Astrocyte of the spinal cord (primary cell): ENCODE results near the gene SOX5.
A peak's percentile ranks its signal among the peaks of the same experiment; 100 is the strongest.

Experiments used
- DNase-seq: peaks from one replicate; pipeline ENCODE4 v3.0.0; 2011; ENCODE audit warnings: low read depth, low spot score
- H3K4me3 ChIP-seq: 2 replicates; pipeline ENCODE4 v1.5.1; 2011; ENCODE audit warnings: low read depth, mild to moderate bottlenecking, low read length, moderate library complexity
- in situ Hi-C: cut with HindIII; loops from 2 replicates; pipeline ENCODE4 v1.10.0; 2017; ENCODE audit warnings: low sequenced_read_pairs
- TF ChIP-seq, protein P1 (sequence below): IDR thresholded peaks from 2 replicates; pipeline ENCODE4 v1.5.1; 2012; ENCODE audit warnings: low read depth, mild to moderate bottlenecking, low read length, inconsistent platforms

Gene SOX5

GRCh38 chr12:23898121-23898520 lies 51.3 kb downstream of the SOX5 start:
- in situ Hi-C loops = no loop called here
- TF ChIP-seq, protein P1, sequence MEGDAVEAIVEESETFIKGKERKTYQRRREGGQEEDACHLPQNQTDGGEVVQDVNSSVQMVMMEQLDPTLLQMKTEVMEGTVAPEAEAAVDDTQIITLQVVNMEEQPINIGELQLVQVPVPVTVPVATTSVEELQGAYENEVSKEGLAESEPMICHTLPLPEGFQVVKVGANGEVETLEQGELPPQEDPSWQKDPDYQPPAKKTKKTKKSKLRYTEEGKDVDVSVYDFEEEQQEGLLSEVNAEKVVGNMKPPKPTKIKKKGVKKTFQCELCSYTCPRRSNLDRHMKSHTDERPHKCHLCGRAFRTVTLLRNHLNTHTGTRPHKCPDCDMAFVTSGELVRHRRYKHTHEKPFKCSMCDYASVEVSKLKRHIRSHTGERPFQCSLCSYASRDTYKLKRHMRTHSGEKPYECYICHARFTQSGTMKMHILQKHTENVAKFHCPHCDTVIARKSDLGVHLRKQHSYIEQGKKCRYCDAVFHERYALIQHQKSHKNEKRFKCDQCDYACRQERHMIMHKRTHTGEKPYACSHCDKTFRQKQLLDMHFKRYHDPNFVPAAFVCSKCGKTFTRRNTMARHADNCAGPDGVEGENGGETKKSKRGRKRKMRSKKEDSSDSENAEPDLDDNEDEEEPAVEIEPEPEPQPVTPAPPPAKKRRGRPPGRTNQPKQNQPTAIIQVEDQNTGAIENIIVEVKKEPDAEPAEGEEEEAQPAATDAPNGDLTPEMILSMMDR = no peak
- H3K4me3 ChIP-seq = no peak overlapping the region
- DNase-seq = no peak

DNA sequence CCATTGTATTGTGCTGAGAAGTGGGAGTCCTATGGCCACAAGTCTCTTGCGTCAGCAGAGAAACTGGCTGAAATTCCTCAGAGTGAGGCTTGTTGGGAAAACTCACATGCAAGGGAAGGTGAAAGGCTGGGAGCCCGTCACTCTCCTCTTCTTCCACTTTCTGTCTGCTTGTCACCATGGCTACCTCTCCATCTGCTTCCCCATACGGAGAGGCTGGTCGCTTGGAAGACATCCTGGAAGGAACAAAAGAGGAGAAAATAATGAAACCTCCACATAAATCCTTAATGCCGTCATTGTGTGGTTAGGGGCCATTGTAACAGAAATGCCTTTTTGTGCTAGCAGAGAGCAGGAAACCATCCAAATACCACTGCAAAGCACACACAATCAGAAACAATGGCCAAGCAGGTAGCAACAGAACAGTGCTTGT lies 53.7 kb downstream of the SOX5 start:
- peak; percentile 89 for DNase-seq
- no peak overlapping the region for H3K4me3 ChIP-seq
- TF ChIP-seq, protein P1 = no peak
- in situ Hi-C loops = no loop called here

DNA sequence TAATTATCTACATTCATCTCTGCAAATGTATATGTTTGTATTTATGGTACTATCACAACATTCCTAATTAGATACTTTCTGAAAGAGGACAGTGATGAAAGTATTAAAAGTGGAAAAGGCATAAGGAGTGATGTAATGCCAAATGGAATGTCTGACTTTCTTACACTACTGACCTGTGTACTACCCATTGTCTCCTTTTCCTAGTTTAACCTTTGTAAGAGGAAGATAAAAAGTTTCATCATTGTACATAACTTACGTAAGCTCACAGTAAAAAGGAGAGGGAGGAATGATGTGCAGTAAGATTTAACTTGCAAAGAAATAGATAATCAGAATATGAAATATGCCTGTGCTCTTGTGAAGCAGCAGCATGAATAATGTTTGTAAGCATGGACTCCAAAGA lies 55.9 kb downstream of the SOX5 start:
- TF ChIP-seq, protein P1 = no peak
- peak; percentile 6 for DNase-seq
- H3K4me3 ChIP-seq = no peak overlapping the region
- in situ Hi-C loops = no loop called here

DNA sequence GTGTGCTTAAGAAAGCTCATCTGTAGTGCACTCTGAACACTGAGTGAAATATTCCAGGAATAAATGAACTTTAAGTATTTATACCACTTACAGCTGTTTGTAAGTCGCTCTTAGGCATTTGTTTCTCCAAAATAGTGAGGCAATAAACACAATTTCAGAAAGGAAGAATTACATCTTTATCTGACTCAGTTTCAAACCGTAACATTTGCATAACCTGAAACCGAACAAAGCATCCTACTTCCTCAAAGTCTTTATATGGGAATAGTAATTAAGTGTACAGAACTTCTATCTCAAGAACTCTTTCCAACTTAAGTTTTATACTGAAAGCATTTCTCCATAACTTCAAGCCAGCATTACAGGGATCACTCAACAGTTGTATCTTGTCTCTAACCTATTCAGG lies 58.4 kb downstream of the SOX5 start:
- in situ Hi-C loops = no loop called here
- TF ChIP-seq, protein P1 = no peak
- no peak overlapping the region for H3K4me3 ChIP-seq
- DNase-seq = no peak

- TF ChIP-seq, protein P1 = no peak
- H3K4me3 ChIP-seq = no peak overlapping the region
- no peak for DNase-seq
- in situ Hi-C loops = no loop called here
These were observed 60.4 kb downstream of the SOX5 start for GRCh38 chr12:23889069-23889440.

GRCh38 chr12:23888396-23889068 lies 60.9 kb downstream of the SOX5 start:
- peak; percentile 15 for DNase-seq
- TF ChIP-seq, protein P1 = no peak
- no peak overlapping the region for H3K4me3 ChIP-seq
- in situ Hi-C loops = no loop called here
